Amniotic epithelial cell (primary cell): ENCODE data around the gene HOXB8.
A peak's percentile ranks its signal among the peaks of the same experiment; 100 is the strongest.

Source experiments
- DNase-seq: peaks from one replicate; pipeline ENCODE4 v3.0.0-alpha.2; 2010; ENCODE audit warnings: low read depth

The HOXB8 gene

DNA sequence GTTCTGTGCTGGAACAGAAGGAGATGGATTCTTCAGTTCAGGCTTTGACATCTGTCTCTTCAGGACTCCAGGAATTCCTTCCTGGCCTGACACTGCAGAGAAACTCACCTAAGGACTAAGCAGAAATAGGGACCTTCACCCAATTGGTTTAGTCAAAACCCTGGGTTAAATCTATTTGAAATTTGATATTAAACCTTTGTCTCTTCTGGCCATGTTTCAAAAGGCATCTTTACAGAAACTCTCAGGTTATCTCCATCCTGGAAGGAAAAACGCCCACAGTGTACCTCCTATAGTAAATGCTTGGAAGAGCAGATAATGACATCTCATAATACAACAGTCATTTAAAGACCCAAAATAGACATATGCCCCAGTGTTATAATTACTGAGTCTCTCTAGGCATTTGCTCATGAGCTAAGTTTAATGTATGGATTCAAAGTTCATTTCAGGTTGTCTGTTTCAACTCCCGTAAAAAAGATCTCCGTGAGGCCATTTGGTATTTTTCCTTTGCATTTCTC, 31.3 kb downstream of the HOXB8 start:
- DNase-seq, result no peak

DNA sequence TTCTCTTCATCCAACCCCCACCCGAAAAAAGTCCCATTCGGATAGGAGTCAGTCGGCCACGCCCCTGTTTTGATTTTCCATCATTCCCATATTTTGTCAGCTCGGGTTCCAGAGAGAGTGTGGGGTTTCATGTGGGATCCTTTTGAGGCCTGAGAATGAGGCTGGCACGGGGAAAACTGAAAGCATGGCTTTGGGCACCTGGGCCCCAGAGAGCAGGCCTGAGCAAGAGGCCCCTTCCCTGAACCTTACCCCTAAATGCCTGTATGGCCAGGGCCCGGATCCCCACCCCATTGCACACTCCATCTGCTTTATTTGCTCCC, 32.4 kb downstream of the HOXB8 start:
- no peak for DNase-seq

DNA sequence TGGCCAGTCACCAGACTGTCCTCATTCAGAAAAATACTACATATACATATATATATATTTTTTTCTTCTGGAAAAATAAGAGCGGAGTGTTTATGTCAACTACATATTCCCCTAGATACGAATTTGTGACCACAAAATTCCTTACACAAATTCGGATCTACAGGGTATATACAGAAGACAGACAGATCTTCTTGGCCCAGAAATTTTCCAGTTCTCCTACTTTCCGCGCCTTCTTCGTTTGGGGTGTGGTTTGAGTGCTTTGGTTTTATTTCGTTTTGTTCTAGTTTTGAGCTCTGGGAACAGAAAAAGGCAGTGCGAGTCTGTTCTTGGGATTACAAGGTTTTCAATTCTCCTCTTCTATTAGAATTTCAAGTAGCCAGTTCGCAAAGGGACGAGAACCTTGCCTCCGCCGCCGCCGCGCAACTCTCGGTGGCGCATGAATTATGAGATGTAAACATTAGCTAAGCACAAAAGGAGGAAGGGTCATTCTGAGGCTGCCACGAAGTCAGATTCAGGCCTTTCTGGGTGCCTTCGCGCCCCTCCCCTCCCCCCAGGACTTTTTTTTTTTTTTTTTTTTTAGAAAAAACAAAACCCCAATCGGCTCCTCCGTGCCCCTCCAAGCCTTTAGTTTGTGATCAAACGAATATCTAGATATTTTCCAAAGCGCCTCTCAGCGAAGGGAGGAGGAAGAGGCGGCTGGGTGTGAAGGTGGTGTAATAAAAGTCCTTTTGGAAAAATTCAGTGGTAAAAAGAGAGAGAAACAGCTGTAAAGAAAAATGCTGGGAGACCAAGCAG, 35.1 kb downstream of the HOXB8 start:
- peak; percentile 78 for DNase-seq

DNA sequence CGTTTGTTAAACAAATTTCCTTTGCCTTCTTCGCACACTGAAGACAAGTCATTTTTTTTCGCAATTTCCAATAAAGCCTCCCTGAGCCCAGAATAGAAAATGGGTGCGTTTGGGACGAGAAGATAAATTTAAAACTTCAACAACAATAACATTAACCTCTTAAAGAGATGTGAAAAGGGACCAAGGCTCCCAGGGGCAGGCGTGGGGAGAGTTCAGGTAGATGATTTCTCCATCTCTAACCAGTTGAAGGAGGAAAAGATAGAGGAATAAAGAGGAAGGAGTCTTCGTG, 35.7 kb downstream of the HOXB8 start:
- no peak for DNase-seq

GRCh38 chr17:48578616-48579470, 36.2 kb downstream of the HOXB8 start:
- no peak for DNase-seq

- DNase-seq, result peak; percentile 86
These were observed 37.0 kb downstream of the HOXB8 start, which contains the start of gene HOXB4 for GRCh38 chr17:48577946-48578615. Gene HOXB4 (minus strand): TSS chr17:48578350. CDS start chr17:48578319, 31 bp downstream.

GRCh38 chr17:48577330-48577945, 37.7 kb downstream of the HOXB8 start:
- DNase-seq, result peak; percentile 79

GRCh38 chr17:48576479-48577309, 38.4 kb downstream of the HOXB8 start:
- DNase-seq, result peak; percentile 96

- peak; percentile 63 for DNase-seq
These were observed 39.2 kb downstream of the HOXB8 start for GRCh38 chr17:48575673-48576478.

DNA sequence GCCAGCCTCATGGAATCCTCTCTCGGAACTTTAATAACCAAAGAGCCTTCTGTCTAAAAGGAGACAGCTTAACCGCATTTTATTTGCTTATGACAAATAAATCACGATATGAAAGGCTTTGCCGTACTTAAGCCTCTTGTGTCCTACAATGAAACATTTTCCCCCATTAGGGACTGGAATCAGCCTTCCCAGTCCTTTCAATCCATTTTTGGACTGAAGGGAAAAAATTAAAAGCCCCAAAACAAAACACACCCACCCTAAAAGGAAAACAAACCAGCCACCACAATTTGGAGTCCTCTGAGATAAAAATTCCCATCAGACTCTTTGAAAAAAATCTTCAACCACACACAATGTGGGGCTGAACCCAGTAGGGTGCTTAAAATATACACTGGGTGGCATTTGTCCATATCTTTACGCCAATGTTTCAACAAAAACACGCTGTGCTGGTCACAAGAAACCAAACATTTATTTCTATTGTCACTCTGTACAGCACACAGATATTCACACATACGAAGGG, 40.0 kb downstream of the HOXB8 start:
- DNase-seq, result peak; percentile 93

DNA sequence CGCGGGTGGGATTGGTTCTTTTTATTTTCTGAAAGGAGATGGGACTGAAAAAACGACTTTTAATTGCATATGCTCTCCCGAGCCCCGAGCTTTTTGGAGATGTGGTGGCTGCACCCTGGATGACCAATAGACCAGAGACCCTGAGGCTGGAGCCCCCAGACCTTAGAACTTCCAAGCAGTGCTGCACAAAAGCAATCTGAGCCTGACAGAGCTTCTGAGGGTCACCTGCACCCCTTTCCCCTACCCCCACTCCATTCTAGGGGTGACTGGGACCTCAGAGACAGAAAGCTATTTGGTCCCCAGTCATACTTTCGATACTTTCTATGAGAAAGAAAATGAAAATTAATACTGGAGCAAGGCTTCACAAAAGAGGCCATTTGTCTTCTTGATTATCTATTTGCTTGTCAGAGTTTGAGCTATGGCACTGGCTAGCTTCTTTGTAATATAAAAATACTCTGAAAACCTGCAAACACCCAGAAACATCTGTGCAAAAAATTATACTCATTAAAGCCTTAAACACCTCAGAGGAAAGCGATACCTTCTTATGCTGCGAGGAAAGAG, 40.5 kb downstream of the HOXB8 start:
- DNase-seq, result no peak

DNA sequence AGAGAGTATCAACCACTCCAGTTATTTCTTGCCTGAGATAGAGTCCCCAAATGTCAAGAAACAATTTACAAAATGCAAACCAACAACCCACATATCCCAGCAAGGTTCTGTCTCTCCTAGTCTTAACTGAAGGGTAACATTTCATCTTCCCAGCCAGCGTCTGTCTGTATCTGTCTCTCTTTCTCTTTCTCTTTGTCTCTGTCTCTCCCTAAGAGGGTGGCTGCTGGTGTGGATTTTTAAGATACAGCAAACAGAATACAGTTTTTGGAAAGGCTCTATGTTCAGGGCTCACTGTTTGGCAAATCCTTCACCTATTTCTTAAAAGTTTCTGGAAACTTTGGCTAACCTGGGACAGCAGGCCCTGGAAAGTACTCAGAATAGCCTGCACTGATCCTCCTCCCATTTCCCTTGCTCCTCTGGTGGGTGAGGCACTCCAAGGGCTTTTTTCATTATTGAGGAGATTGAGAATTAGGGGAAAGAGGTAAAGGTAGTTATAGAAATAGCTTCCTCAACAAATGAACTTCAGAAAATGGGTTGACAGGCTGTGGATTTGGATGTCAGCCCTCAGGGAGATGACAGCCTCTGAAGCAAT, 43.2 kb downstream of the HOXB8 start:
- DNase-seq, result no peak

- DNase-seq, result no peak
These were observed 43.9 kb downstream of the HOXB8 start for GRCh38 chr17:48571024-48571818.

DNA sequence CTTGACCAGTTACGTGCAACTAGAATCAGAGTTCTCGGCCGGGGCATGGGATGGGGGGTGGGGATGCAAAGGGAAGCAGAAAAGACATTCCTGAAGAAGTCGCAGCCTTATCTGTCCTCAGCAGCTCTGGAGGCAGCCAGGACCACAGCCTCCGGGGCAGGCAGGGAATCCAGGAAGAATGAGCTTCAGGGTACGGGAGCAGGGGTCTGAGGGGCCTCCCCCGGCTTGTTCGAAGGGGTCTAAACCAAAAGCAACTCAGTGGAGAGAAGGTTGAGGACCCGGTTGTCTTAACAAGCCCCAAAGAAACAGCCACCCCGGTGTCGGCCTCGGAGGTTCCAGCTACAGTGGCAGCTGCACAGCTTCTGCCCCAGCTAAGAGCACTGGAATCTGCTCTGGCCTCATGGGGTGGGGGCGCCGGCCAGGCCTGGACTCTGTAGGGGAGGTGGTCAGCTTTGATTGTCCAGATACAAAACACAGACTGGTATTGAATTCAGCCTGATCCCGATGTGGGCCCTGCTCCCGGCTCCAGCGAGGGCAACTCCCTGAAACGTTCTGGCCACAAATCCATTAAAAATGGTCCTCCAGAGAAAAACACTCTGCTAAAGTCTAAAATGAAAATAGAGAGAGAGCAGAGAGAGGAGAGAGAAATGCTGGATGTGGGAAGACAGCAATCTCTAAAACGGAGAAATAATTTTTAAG, 44.6 kb downstream of the HOXB8 start:
- DNase-seq, result no peak

GRCh38 chr17:48569674-48570324, 45.3 kb downstream of the HOXB8 start:
- DNase-seq, result no peak

GRCh38 chr17:48569240-48569582, 45.9 kb downstream of the HOXB8 start:
- DNase-seq, result no peak

GRCh38 chr17:48568499-48569239, 46.4 kb downstream of the HOXB8 start:
- peak; percentile 82 for DNase-seq
